K562 (cell line): ENCODE data around the gene GCNA. TPM values are rescaled to one million over a fixed set of nuclear protein-coding genes. Genes with fewer than 3 reads are reported as not detected.
"Not testable (repeated sequence)": the region's sequence is repeated elsewhere in the genome, so short reads cannot be mapped to it uniquely, and the experiment has no call there.

Source experiments
- ATAC-seq: fragments of 200-7000 bp; cut with Tn5 transposase; 3 replicates; pipeline ENCODE4 v1.9.1; 2020; ENCODE audit warnings: moderate library complexity
- BruUV-seq: library from RNA; stranded (reverse); fragments of 400-500 nt; replicated peaks from 2 replicates; lab custom pipeline; 2021; lab: Mats Ljungman, UMichigan
- CTCF ChIA-PET: fragments of 300-600 bp; formaldehyde crosslinking; extraction: SDS; loops from one replicate; lab custom pipeline; 2021; ENCODE audit warnings: low intra/inter-chr PET ratio; lab: Yijun Ruan, JAX
- POLR2A ChIA-PET: fragments of 300-600, 350-650 bp; sonication (Branson Sonifier 250); formaldehyde crosslinking; extraction: SDS; loops from one replicate; lab custom pipeline; 2021; ENCODE audit warnings: antibody characterized with exemption, inconsistent platforms; lab: Yijun Ruan, JAX
- DNase-seq, 4 experiments: peaks; one replicate each; pipeline versions ENCODE4 v3.0.0 to v3.0.0-alpha.2; 2011 to 2018; ENCODE audit warnings: low spot score in 3 of 4, mixed read lengths in 3 of 4; ENCODE audit errors: extremely low read depth in 1 of 4
- FAIRE-seq: peaks from 2 replicates; lab custom pipeline; 2011; peaks lifted over from hg19 to GRCh38; lab: Jason Lieb, UNC
- H2AFZ ChIP-seq: 2 replicates; pipeline ENCODE4 v1.6.0; 2011; ENCODE audit warnings: low read depth, low read length, control low read depth, inconsistent platforms
- H3K27ac ChIP-seq: fragments of 200-600 bp; 3 replicates; pipeline ENCODE4 v1.8.0; 2011; ENCODE audit warnings: low read depth, mild to moderate bottlenecking, control low read depth, inconsistent platforms, low read length, moderate library complexity, mixed read lengths; ENCODE audit errors: extremely low read depth
- H3K27me3 ChIP-seq, 2 experiments: fragments of 300-600 bp in 1 of 2; 2 replicates in 1 of 2; 3 replicates in 1 of 2; pipeline versions ENCODE4 v1.6.0 to v1.8.0; 2011; ENCODE audit warnings: inconsistent platforms in 2 of 2, low read length in 2 of 2, mild to moderate bottlenecking in 1 of 2, mixed read lengths in 1 of 2, moderate library complexity in 1 of 2; ENCODE audit not compliant: control insufficient read depth in 2 of 2, insufficient read depth in 2 of 2
- H3K36me3 ChIP-seq: fragments of 300-600 bp; 3 replicates; pipeline ENCODE4 v1.8.0; 2011; ENCODE audit warnings: mild to moderate bottlenecking, low read length, inconsistent platforms; ENCODE audit not compliant: control insufficient read depth, insufficient read depth
- H3K4me1 ChIP-seq, 2 experiments: fragments of 200-600 bp in 1 of 2; replicated peaks in 1 of 2; 2 replicates in 1 of 2; 3 replicates in 1 of 2; pipeline versions ENCODE4 v1.5.1 to v1.8.0; 2011; ENCODE audit warnings: inconsistent platforms in 2 of 2, low read length in 2 of 2, mild to moderate bottlenecking in 1 of 2, mixed read lengths in 1 of 2, moderate library complexity in 1 of 2; ENCODE audit not compliant: control insufficient read depth in 2 of 2, insufficient read depth in 2 of 2
- H3K4me2 ChIP-seq: 2 replicates; pipeline ENCODE4 v1.6.1; 2011; ENCODE audit warnings: low read length, control low read depth, inconsistent platforms, mixed read lengths; ENCODE audit not compliant: insufficient read depth
- H3K4me3 ChIP-seq: fragments of 200-600 bp; sonication (generic), shearing (Covaris generic); 2 replicates; pipeline ENCODE4 v1.5.1; 2016; ENCODE audit warnings: control low read depth, inconsistent platforms
- H3K79me2 ChIP-seq: fragments of 200-600 bp; 3 replicates; pipeline ENCODE4 v1.8.0; 2011; ENCODE audit warnings: low read length, inconsistent platforms; ENCODE audit not compliant: control insufficient read depth, insufficient read depth
- H3K9ac ChIP-seq, 2 experiments: 2 replicates each; pipeline versions ENCODE4 v1.6.0 to v1.6.1; 2011; ENCODE audit warnings: low read depth in 2 of 2, low read length in 2 of 2, control low read depth in 1 of 2, inconsistent platforms in 1 of 2, mild to moderate bottlenecking in 1 of 2, mixed read lengths in 1 of 2; ENCODE audit not compliant: insufficient read depth in 1 of 2
- H3K9me1 ChIP-seq: one replicate; pipeline ENCODE4 v1.6.0; 2011; ENCODE audit warnings: inconsistent platforms, mild to moderate bottlenecking, low read length, moderate library complexity; ENCODE audit not compliant: control insufficient read depth, insufficient read depth
- H3K9me3 ChIP-seq: replicated peaks from 2 replicates; pipeline ENCODE4 v1.5.1; 2011; ENCODE audit warnings: low read depth, low read length, inconsistent platforms; ENCODE audit not compliant: control insufficient read depth, insufficient read depth
- H4K20me1 ChIP-seq: replicated peaks from 2 replicates; pipeline ENCODE4 v1.6.1; 2011; ENCODE audit warnings: low read length, inconsistent platforms, mixed read lengths; ENCODE audit not compliant: control insufficient read depth, insufficient read depth
- BMI1 ChIP-seq: fragments of 150-350 bp; IDR thresholded peaks from 2 replicates; pipeline ENCODE4 v1.6.1; 2014; ENCODE audit warnings: low read length
- DMBX1 ChIP-seq: fragments of 250-450 bp; sonication (Bioruptor Pico); IDR thresholded peaks from 2 replicates; pipeline ENCODE4 v1.8.0; 2022; ENCODE audit warnings: inconsistent platforms, mild to moderate bottlenecking, moderate library complexity, borderline replicate concordance
- GTF2B ChIP-seq: IDR thresholded peaks from 2 replicates; pipeline ENCODE4 v1.6.1; 2011; ENCODE audit not compliant: insufficient read length; ENCODE audit errors: extremely low read depth
- PHB ChIP-seq: fragments of 250-450 bp; sonication (Bioruptor Pico); IDR thresholded peaks from 2 replicates; pipeline ENCODE4 v1.5.0; 2021
- TFAM ChIP-seq: fragments of 250-450 bp; sonication (Bioruptor Pico); conservative IDR thresholded peaks from 2 replicates; pipeline ENCODE4 v1.5.0; 2021; ENCODE audit warnings: mild to moderate bottlenecking, moderate library complexity
- TFE3 ChIP-seq: fragments of 450-650 bp; formaldehyde crosslinking; IDR thresholded peaks from 2 replicates; pipeline ENCODE4 v1.4.0; 2020; ENCODE audit warnings: mild to moderate bottlenecking, mixed read lengths
- WGBS: fragments of 100-300 bp; shearing (Covaris generic); methylation state at CpG from one replicate; pipeline ENCODE4 v1.1.6; 2016; ENCODE audit warnings: low coverage, mixed read lengths; ENCODE audit not compliant: insufficient coverage; ENCODE audit errors: missing lambda C conversion rate; 5-methylcytosine and 5-hydroxymethylcytosine counted together
- in situ Hi-C: fragments of 300-500 bp; cut with MboI; formaldehyde crosslinking; loops from 4 replicates; pipeline ENCODE4 v1.15.0; 2018; ENCODE audit warnings: inconsistent platforms, mixed read lengths
- intact Hi-C: fragments of 100-400 bp; cut with micrococcal nuclease; formaldehyde crosslinking; loops from 2 replicates; pipeline ENCODE4 v1.14.2; 2022
- polyA plus RNA-seq, 8 experiments: library from polyadenylated mRNA; depleted of rRNA in 4 of 8; stranded (reverse) in 5 of 8; unstranded in 3 of 8; fragments of >200 nt; fragmentation: Nextera tagmentation in 2 of 8; fragmentation: Illumina TruSeq in 1 of 8; extraction: Ambion mirVana in 2 of 8; extraction: Trizol in 1 of 8; gene quantifications; 2 replicates each; pipeline versions ENCODE4 v1.2.1 to v1.2.3, GENCODE V29; 2011 to 2014; ENCODE audit warnings: inconsistent platforms in 1 of 8, missing spikeins in 1 of 8
- total RNA-seq, 7 experiments: library from RNA; depleted of rRNA in 6 of 7; stranded (reverse); fragments of >200 nt in 6 of 7; fragmentation: Illumina TruSeq in 2 of 7; extraction: Trizol in 2 of 7; gene quantifications; 2 replicates each; pipeline versions ENCODE4 v1.2.1 to v1.2.3, GENCODE V29; 2011 to 2021; ENCODE audit warnings: low replicate concordance in 1 of 7

GCNA gene
- total and polyA plus RNA-seq, 9 of the 15 experiments (the other 6 are each of a cell fraction or from before 2014, with no cell fraction given) = 0.27 to 1.5 (median 0.86) TPM

DNA sequence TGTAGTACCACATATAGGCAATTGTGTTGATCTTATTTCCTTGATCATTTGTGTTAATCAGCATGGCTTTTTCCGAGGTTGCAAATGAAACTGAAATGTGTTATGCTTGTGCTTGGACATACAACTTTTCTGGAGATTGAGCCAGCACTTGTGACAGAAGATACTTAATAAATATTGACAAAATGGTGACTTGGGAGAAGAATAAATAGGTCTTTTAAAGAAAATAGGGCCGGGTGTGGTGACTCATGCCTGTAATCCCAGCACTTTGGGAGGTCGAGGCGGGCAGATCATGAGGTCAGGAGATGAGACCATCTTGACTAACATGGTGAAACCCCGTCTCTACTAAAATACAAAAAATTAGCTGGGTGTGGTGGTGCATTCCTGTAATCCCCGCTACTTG, 18.5 kb upstream of the GCNA start:
- H3K9ac ChIP-seq, CTCF ChIA-PET, H3K9me1 ChIP-seq, H3K27ac ChIP-seq, BruUV-seq, H3K4me1 ChIP-seq, DNase-seq, H3K9me3 ChIP-seq, ATAC-seq, FAIRE-seq, H3K4me3 ChIP-seq, H3K4me2 ChIP-seq, H3K27me3 ChIP-seq, H3K79me2 ChIP-seq, H4K20me1 ChIP-seq, in situ Hi-C loops, POLR2A ChIA-PET, H2AFZ ChIP-seq: not testable (repeated sequence)
- intact Hi-C loops = loop anchor here (10.0 kb wide), 1 partner anchor 155 kb away; no protein-coding TSS in a partner anchor
- H3K36me3 ChIP-seq = peaks cover 95% of the 10 kb centered on the region
- 94% methylated on average over 6 of the region's 6 CpGs for WGBS

GRCh38 chrX:71563921-71564320, 14.3 kb upstream of the GCNA start:
- no peaks in the 10 kb centered on the region for H3K9me3 ChIP-seq
- no peak overlapping the region for H3K4me2 ChIP-seq
- H3K36me3 ChIP-seq = peaks cover 94% of the 10 kb centered on the region
- no peaks in the 10 kb centered on the region; a peak in 1 of 5 replicates for H3K4me1 ChIP-seq
- no peak overlapping the region for H3K4me3 ChIP-seq
- intact Hi-C loops = loop anchor here (10.0 kb wide), 1 partner anchor 159 kb away; no protein-coding TSS in a partner anchor
- H3K9ac ChIP-seq = no peak overlapping the region
- H4K20me1 ChIP-seq = no peaks in the 10 kb centered on the region
- H3K27ac ChIP-seq = no peak overlapping the region
- H2AFZ ChIP-seq = no peak overlapping the region
- no peaks in the 10 kb centered on the region for H3K79me2 ChIP-seq
- no peaks in the 10 kb centered on the region for H3K27me3 ChIP-seq
- POLR2A ChIA-PET = no interaction called here
- ATAC-seq (no peak; the same call in 2 of the 3 replicates), FAIRE-seq (no peak), DNase-seq (no peak)
- in situ Hi-C loops = no loop called here
- TF ChIP-seq PHB (CRISPR knock-in tag) = no peak
- no peak for TF ChIP-seq TFE3 (CRISPR knock-in tag)
- TF ChIP-seq TFAM = no peak
- TF ChIP-seq BMI1 = no peak
- TF ChIP-seq GTF2B = no peak
- no peak for TF ChIP-seq DMBX1 (CRISPR knock-in tag)
- BruUV-seq = no TSS peak
- no peaks in the 10 kb centered on the region for H3K9me1 ChIP-seq
- CTCF ChIA-PET = no interaction called here
- 100% methylated on average over 1 of the region's 1 CpG for WGBS
